Ascending aorta (tissue), 2 donors: ENCODE measurements around the gene TSPAN3. TPM values are rescaled to one million over a fixed set of nuclear protein-coding genes. Genes with fewer than 3 reads are reported as not detected.

Experiments
- DNase-seq, 2 donors: peaks; one replicate each; pipeline ENCODE4 v3.0.0-alpha.2; 2019; ENCODE audit warnings: low spot score in 2 of 2
- H3K27ac ChIP-seq, 2 donors: fragments of 200-600 bp; sonication (generic); one replicate each; pipeline ENCODE4 v1.5.1; 2016 to 2017; ENCODE audit warnings: mild to moderate bottlenecking in 1 of 2
- H3K27me3 ChIP-seq: fragments of 200-600 bp; sonication (generic); one replicate; pipeline ENCODE4 v1.5.1; 2017
- H3K36me3 ChIP-seq, 2 donors: fragments of 200-600 bp; sonication (generic); one replicate each; pipeline ENCODE4 v1.5.1; 2016
- H3K4me1 ChIP-seq, 2 donors: fragments of 200-600 bp; sonication (generic); one replicate each; pipeline ENCODE4 v1.5.1; 2016 to 2017; ENCODE audit warnings: mild to moderate bottlenecking in 1 of 2
- H3K4me3 ChIP-seq, 2 donors: fragments of 200-600 bp; sonication (generic); one replicate each; pipeline ENCODE4 v1.5.1; 2016 to 2017; ENCODE audit warnings: mild to moderate bottlenecking in 1 of 2
- H3K9me3 ChIP-seq, 2 donors: fragments of 200-600 bp; sonication (generic); one replicate each; pipeline ENCODE4 v1.5.1; 2016
- CTCF ChIP-seq, 3 experiments: fragments of 200-600 bp in 2 of 3; fragments of 450-650 bp in 1 of 3; sonication (generic) in 2 of 3; IDR thresholded peaks; one replicate each; pipeline ENCODE4 v1.5.1; 2016 to 2019; ENCODE audit warnings: antibody characterized with exemption in 3 of 3, mild to moderate bottlenecking in 1 of 3, moderate library complexity in 1 of 3
- intact Hi-C: fragments of 100-400 bp; cut with DNase I; formaldehyde crosslinking; loops from one replicate; pipeline ENCODE4 v1.15.1; 2023
- total RNA-seq: library from RNA; depleted of rRNA; stranded (reverse); fragments of >200 nt; gene quantifications from one replicate; pipeline ENCODE4 v1.1.0, GENCODE V29; 2016

The TSPAN3 gene
- total RNA-seq, 1 donor from 2014 or later, result 98.2 TPM

- H3K27ac ChIP-seq, result no peak overlapping the region
- no peaks in the 10 kb centered on the region for H3K9me3 ChIP-seq
- peaks cover 0 to 9% of the 10 kb centered on the region in 2 donors for H3K4me1 ChIP-seq
- DNase-seq, result no peak
- TF ChIP-seq CTCF (IDR thresholded peaks at IDR 0.05), result no peak
- no peaks in the 10 kb centered on the region for H3K36me3 ChIP-seq
- H3K27me3 ChIP-seq, result no peaks in the 10 kb centered on the region
- no peak overlapping the region for H3K4me3 ChIP-seq
- intact Hi-C loops, result no loop called here
Measured at GRCh38 chr15:77013776-77014131, 57.2 kb downstream of the TSPAN3 start.

GRCh38 chr15:77012868-77013267 is 58.0 kb downstream of the TSPAN3 start:
- no peaks in the 10 kb centered on the region for H3K9me3 ChIP-seq
- no peak overlapping the region for H3K27ac ChIP-seq
- no peaks in the 10 kb centered on the region for H3K36me3 ChIP-seq
- H3K4me1 ChIP-seq, result peaks cover 0 to 9% of the 10 kb centered on the region in 2 donors
- no peaks in the 10 kb centered on the region for H3K27me3 ChIP-seq
- no peak for DNase-seq
- intact Hi-C loops, result no loop called here
- no peak overlapping the region for H3K4me3 ChIP-seq
- TF ChIP-seq CTCF (IDR thresholded peaks at IDR 0.05), result no peak

GRCh38 chr15:77012117-77012712 is 58.7 kb downstream of the TSPAN3 start:
- Histone ChIP-seq H3K4me1 (peaks cover 0 to 9% of the 10 kb centered on the region in 2 donors), H3K36me3 (no peaks in the 10 kb centered on the region), H3K4me3 (no peak overlapping the region), H3K9me3 (no peaks in the 10 kb centered on the region), H3K27me3 (no peaks in the 10 kb centered on the region), H3K27ac (no peak overlapping the region)
- no peak for DNase-seq
- TF ChIP-seq CTCF (IDR thresholded peaks at IDR 0.05), result no peak
- intact Hi-C loops, result no loop called here

GRCh38 chr15:77010857-77011256 is 60.1 kb downstream of the TSPAN3 start:
- no peak for DNase-seq
- H3K4me3 ChIP-seq, result no peak overlapping the region
- no peak for TF ChIP-seq CTCF (IDR thresholded peaks at IDR 0.05)
- H3K4me1 ChIP-seq, result peaks cover 0 to 6% of the 10 kb centered on the region in 2 donors
- no peak overlapping the region for H3K27ac ChIP-seq
- H3K36me3 ChIP-seq, result no peaks in the 10 kb centered on the region
- intact Hi-C loops, result no loop called here
- no peaks in the 10 kb centered on the region for H3K9me3 ChIP-seq
- H3K27me3 ChIP-seq, result no peaks in the 10 kb centered on the region

GRCh38 chr15:77010312-77010686 is 60.6 kb downstream of the TSPAN3 start:
- no peak for DNase-seq
- H3K27ac ChIP-seq, result no peak overlapping the region
- H3K27me3 ChIP-seq, result no peaks in the 10 kb centered on the region
- H3K36me3 ChIP-seq, result no peaks in the 10 kb centered on the region
- H3K4me1 ChIP-seq, result peaks cover 0 to 5% of the 10 kb centered on the region in 2 donors
- intact Hi-C loops, result no loop called here
- H3K4me3 ChIP-seq, result no peak overlapping the region
- no peak for TF ChIP-seq CTCF (IDR thresholded peaks at IDR 0.05)
- H3K9me3 ChIP-seq, result no peaks in the 10 kb centered on the region
